IMR-90 (cell line): ENCODE measurements around the gene ELMO1.

Experiments
- CTCF ChIP-seq: conservative IDR thresholded peaks from 2 replicates; pipeline ENCODE4 v1.5.1; 2012; ENCODE audit warnings: mild to moderate bottlenecking, low read depth, low read length, improper control_type of control experiment
- POLR2A ChIP-seq: IDR thresholded peaks from 2 replicates; pipeline ENCODE4 v1.6.1; 2012; ENCODE audit warnings: mild to moderate bottlenecking, low read depth, low read length
- RCOR1 ChIP-seq: IDR thresholded peaks from 2 replicates; pipeline ENCODE4 v1.6.1; 2012; ENCODE audit warnings: mild to moderate bottlenecking, low read length, improper control_type of control experiment; ENCODE audit not compliant: insufficient replicate concordance

GRCh38 chr7:37414352-37414983, 34.2 kb downstream of the ELMO1 start:
- TF ChIP-seq CTCF (no peak), POLR2A (no peak), RCOR1 (no peak)
